Lung (tissue), 12 donors: Measurements from ENCODE around the gene ANKRD40CL. TPM values are rescaled to one million over a fixed set of nuclear protein-coding genes. Genes with fewer than 3 reads are reported as not detected.

Experiments
- ATAC-seq: fragments of 200-7000 bp; cut with Tn5 transposase; one replicate; pipeline ENCODE4 v1.9.1; 2020; ENCODE audit warnings: moderate number of reproducible peaks; ENCODE audit not compliant: insufficient read depth, low FRiP score
- DNase-seq, 3 donors: peaks; one replicate each; pipeline ENCODE4 v3.0.0-alpha.2; 2013 to 2017
- H3K27ac ChIP-seq, 2 donors: one replicate each; pipeline ENCODE4 v1.5.1; 2013; ENCODE audit warnings: mild to moderate bottlenecking in 2 of 2, moderate library complexity in 2 of 2, control low read depth in 1 of 2, inconsistent platforms in 1 of 2, low read depth in 1 of 2, low read length in 1 of 2
- H3K27me3 ChIP-seq, 3 donors: one replicate each; pipeline ENCODE4 v1.5.1; 2013; ENCODE audit warnings: low read length in 2 of 3; ENCODE audit not compliant: control insufficient read depth in 3 of 3, insufficient read depth in 3 of 3
- H3K36me3 ChIP-seq, 4 donors: one replicate each; pipeline ENCODE4 v1.5.1; 2013; ENCODE audit warnings: low read length in 4 of 4, mild to moderate bottlenecking in 1 of 4, moderate library complexity in 1 of 4; ENCODE audit not compliant: control insufficient read depth in 4 of 4, insufficient read depth in 4 of 4
- H3K4me1 ChIP-seq, 5 donors: one replicate each; pipeline ENCODE4 v1.5.1; 2013; ENCODE audit warnings: low read length in 5 of 5, mild to moderate bottlenecking in 2 of 5, moderate library complexity in 1 of 5; ENCODE audit not compliant: control insufficient read depth in 5 of 5, insufficient read depth in 5 of 5
- H3K4me3 ChIP-seq: one replicate; pipeline ENCODE4 v1.5.1; 2013; ENCODE audit warnings: mild to moderate bottlenecking, control low read depth, moderate library complexity
- H3K9ac ChIP-seq, 2 donors: one replicate each; pipeline ENCODE4 v1.5.1; 2013; ENCODE audit warnings: low read length in 2 of 2, control low read depth in 1 of 2; ENCODE audit not compliant: insufficient read depth in 1 of 2
- H3K9me3 ChIP-seq, 4 donors: one replicate each; pipeline ENCODE4 v1.5.1; 2013; ENCODE audit warnings: low read length in 3 of 4, mild to moderate bottlenecking in 1 of 4, moderate library complexity in 1 of 4; ENCODE audit not compliant: control insufficient read depth in 4 of 4, insufficient read depth in 3 of 4
- CTCF ChIP-seq: IDR thresholded peaks from 2 replicates; pipeline ENCODE4 v1.5.1; 2012; ENCODE audit warnings: mild to moderate bottlenecking; ENCODE audit errors: control extremely low read depth, extremely low read depth
- WGBS, 2 donors: extraction: QIAGEN DNeasy Blood & Tissue Kit; methylation state at CpG; one replicate each; pipeline ENCODE4 v1.1.7; 2013; 5-methylcytosine and 5-hydroxymethylcytosine counted together
- polyA plus RNA-seq, 2 donors: library from polyadenylated mRNA; stranded (reverse); fragments of 200-250 nt; gene quantifications; one replicate each; pipeline ENCODE4 v1.2.1, GENCODE V29; 2013
- total RNA-seq, 2 donors: library from RNA; depleted of rRNA in 1 of 2; stranded (reverse); fragments of >200 nt in 1 of 2; gene quantifications; one replicate each; pipeline ENCODE4 v1.2.1, GENCODE V29; 2014 to 2021
- donor health status: control.
- donor health status: control.
- donor health status: Bipolar disorder and iron deficiency.
- donor health status: healthy.
- donor health status: DM: yes; HTN: yes; CAD: no.

The ANKRD40CL gene
- total and polyA plus RNA-seq, 4 donors = not detected

GRCh38 chr17:50783193-50783660 is 15.9 kb upstream of the ANKRD40CL start:
- Histone ChIP-seq H3K4me1 (peaks cover 0 to 14% (median 9%) of the 10 kb centered on the region in 5 donors), H3K27ac (no peak overlapping the region), H3K27me3 (no peaks in the 10 kb centered on the region), H3K9me3 (no peaks in the 10 kb centered on the region), H3K9ac (no peak overlapping the region), H3K4me3 (no peak overlapping the region), H3K36me3 (no peaks in the 10 kb centered on the region)
- TF ChIP-seq CTCF = peak; percentile 99
- DNase-seq (peak; percentile 85 to 91 (median 89)), ATAC-seq (peak; percentile 87)
- WGBS, 2 donors = 24 to 33% methylated on average over 7 of the region's 7 CpGs

- no peak for ATAC-seq
- H3K9ac ChIP-seq = peak overlapping the region; percentile 19 to 21
- TF ChIP-seq CTCF = no peak
- no peaks in the 10 kb centered on the region for H3K9me3 ChIP-seq
- no peak overlapping the region for H3K27ac ChIP-seq
- no peaks in the 10 kb centered on the region for H3K36me3 ChIP-seq
- H3K27me3 ChIP-seq = no peaks in the 10 kb centered on the region
- no peak overlapping the region for H3K4me3 ChIP-seq
- WGBS, 2 donors = 29 to 53% methylated on average over 38 of the region's 38 CpGs
- H3K4me1 ChIP-seq = peaks cover 0 to 11% (median 8%) of the 10 kb centered on the region in 5 donors
- peak in 2 of 3 donors; percentile 35 to 46 for DNase-seq
Measured at GRCh38 chr17:50781167-50781566, 13.8 kb upstream of the ANKRD40CL start.

DNA sequence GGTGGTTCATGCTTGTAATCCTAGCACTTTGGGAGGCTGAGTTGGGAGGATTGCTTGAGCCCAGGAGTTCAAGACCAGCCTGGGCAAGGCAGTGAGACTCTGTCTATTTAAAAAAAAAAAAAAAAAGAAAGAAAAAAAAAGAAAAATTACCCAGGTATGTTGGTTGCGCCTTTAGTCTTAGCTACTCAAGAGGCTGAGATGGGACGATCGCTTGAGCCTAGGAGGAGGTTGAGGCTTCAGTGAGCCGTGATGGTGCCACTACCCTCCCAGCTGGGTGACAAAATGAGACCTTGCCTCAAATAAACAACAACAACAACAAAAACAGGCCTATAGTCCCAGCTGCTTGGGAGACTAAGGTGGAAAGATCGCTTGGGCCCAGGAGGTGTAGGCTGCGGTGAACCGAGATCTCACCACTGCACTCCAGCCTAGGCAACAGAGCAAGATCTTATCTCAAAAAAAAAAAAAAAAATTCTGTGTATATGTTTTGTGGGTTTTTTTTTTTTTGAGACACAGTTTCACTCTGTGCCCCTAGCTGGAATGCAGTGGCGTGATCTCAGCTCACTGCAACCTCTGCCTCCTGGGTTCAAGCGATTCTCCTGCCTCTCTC is 12.5 kb upstream of the ANKRD40CL start:
- ATAC-seq = no peak
- Histone ChIP-seq H3K9ac (no peak overlapping the region), H3K27ac (no peak overlapping the region), H3K9me3 (no peaks in the 10 kb centered on the region), H3K4me1 (no peaks in the 10 kb centered on the region), H3K36me3 (no peaks in the 10 kb centered on the region), H3K4me3 (no peak overlapping the region), H3K27me3 (no peaks in the 10 kb centered on the region)
- 88% methylated on average over 9 of the region's 9 CpGs for WGBS, 2 donors
- no peak for DNase-seq
- TF ChIP-seq CTCF = no peak

GRCh38 chr17:50778988-50779387 is 11.7 kb upstream of the ANKRD40CL start:
- ATAC-seq = no peak
- Histone ChIP-seq H3K9me3 (no peaks in the 10 kb centered on the region), H3K36me3 (no peaks in the 10 kb centered on the region), H3K27me3 (no peaks in the 10 kb centered on the region), H3K4me1 (no peaks in the 10 kb centered on the region), H3K4me3 (no peak overlapping the region), H3K9ac (no peak overlapping the region), H3K27ac (no peak overlapping the region)
- no peak for TF ChIP-seq CTCF
- DNase-seq = no peak
- WGBS, 2 donors = 87 to 89% methylated on average over 4 of the region's 4 CpGs
